ENCODE measurements around the gene TSNAX.
"Not testable (repeated sequence)": the region's sequence is repeated elsewhere in the genome, so short reads cannot be mapped to it uniquely, and the experiment has no call there.

Gene TSNAX

DNA sequence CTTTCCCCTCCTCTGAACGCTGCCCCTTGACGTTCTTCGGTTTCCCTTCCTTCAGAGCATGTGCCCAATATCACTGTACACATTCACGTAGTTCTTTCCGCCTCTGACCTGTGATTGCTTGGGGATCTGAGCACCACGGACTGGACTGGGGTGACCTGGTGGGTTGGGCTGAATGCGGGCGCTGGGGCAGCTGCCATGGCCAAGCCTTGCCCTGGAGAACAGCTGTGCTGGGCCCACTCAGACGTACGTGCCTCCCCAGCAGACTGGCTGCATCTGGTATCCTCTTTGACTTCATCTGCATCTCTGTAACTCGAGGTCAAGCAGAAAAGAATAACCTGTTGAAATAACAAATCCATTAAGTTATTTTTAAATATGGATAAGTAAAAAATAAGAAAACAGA, 63.0 kb downstream of the TSNAX start:
- Histone ChIP-seq H3K9ac (ENCODE audit: low read length) (no peak overlapping the region), H3K4me3 (ENCODE audit: low read length) (no peak overlapping the region), H3K27me3 (ENCODE audit: control insufficient read depth, insufficient read depth, low read length) (no peaks in the 10 kb centered on the region), H3K36me3 (ENCODE audit: control insufficient read depth, low read depth, low read length) (no peaks in the 10 kb centered on the region), H3K4me1 (ENCODE audit: control insufficient read depth, low read depth, low read length) (no peaks in the 10 kb centered on the region), H3K9me3 (ENCODE audit: control insufficient read depth, low read depth, low read length) (no peaks in the 10 kb centered on the region), H3K27ac (ENCODE audit: low read length) (no peak overlapping the region)

DNA sequence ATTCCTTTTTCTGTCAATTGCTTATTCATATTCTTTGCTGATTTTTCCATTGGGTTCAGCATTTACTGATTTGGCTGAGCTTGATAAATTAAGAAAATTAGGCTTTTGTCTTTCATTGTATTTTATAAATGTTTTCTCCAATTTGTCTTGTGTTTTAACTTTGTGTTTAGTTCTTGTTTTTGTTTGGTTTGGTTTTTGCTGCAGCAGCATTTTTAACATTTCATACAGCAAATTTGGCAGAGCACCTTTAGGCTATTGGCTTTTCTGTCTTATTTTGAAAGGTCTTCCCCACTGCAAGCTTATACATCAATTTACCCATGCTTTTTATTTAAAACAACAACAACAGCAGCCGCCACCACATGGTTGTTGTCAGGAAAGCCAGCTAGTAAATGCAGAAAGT, 64.3 kb downstream of the TSNAX start:
- H3K27me3 ChIP-seq (ENCODE audit: control insufficient read depth, insufficient read depth, low read length), result no peaks in the 10 kb centered on the region
- no peak overlapping the region for H3K4me3 ChIP-seq (ENCODE audit: low read length)

DNA sequence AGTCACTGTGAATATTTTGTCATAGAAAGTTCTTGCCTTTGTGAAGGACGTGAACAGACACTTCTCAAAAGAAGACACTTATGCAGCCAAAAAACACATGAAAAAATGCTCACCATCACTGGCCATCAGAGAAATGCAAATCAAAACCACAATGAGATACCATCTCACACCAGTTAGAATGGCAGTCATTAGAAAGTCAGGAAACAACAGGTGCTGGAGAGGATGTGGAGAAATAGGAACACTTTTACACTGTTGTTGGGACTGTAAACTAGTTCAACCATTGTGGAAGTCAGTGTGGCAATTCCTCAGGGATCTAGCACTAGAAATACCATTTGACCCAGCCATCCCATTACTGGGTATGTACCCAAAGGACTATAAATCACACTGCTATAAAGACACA, 64.8 kb downstream of the TSNAX start:
- H3K9ac ChIP-seq (ENCODE audit: low read length); H3K4me3 ChIP-seq (ENCODE audit: low read length); H3K4me1 ChIP-seq (ENCODE audit: control insufficient read depth, low read depth, low read length); H3K36me3 ChIP-seq (ENCODE audit: control insufficient read depth, low read depth, low read length); H3K27ac ChIP-seq (ENCODE audit: low read length); H3K9me3 ChIP-seq (ENCODE audit: control insufficient read depth, low read depth, low read length); H3K27me3 ChIP-seq (ENCODE audit: control insufficient read depth, insufficient read depth, low read length): not testable (repeated sequence)

More for the DNA sequence above, 64.3 kb downstream of the TSNAX start:
- H3K36me3 ChIP-seq (ENCODE audit: control insufficient read depth, low read depth, low read length), result no peaks in the 10 kb centered on the region
- H3K27ac ChIP-seq (ENCODE audit: low read length), result no peak overlapping the region
- H3K4me1 ChIP-seq (ENCODE audit: control insufficient read depth, low read depth, low read length), result peaks cover 3% of the 10 kb centered on the region
- H3K9me3 ChIP-seq (ENCODE audit: control insufficient read depth, low read depth, low read length), result no peaks in the 10 kb centered on the region
- H3K9ac ChIP-seq (ENCODE audit: low read length), result no peak overlapping the region

DNA sequence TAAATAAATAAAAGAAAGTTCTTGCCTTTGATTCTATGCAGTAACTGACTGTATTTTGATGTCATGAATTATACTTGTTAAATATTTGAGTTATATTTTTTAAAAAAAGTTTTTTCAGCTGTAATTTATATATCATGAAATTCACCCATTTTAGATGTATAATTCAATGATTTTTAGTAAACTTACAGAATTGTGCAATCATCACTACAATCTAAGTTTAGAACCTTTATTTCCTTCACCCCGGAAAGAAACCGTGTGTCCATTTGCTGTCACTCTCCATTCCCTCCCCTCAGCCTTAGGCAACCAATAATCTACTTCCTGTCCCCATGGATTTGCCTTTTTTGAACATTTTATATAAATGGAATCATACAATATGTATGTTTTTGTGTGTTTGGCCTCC, 65.7 kb downstream of the TSNAX start:
- Histone ChIP-seq H3K27me3 (ENCODE audit: control insufficient read depth, insufficient read depth, low read length) (no peaks in the 10 kb centered on the region), H3K9ac (ENCODE audit: low read length) (no peak overlapping the region), H3K9me3 (ENCODE audit: control insufficient read depth, low read depth, low read length) (no peaks in the 10 kb centered on the region), H3K4me1 (ENCODE audit: control insufficient read depth, low read depth, low read length) (peaks cover 3% of the 10 kb centered on the region), H3K4me3 (ENCODE audit: low read length) (no peak overlapping the region), H3K36me3 (ENCODE audit: control insufficient read depth, low read depth, low read length) (no peaks in the 10 kb centered on the region), H3K27ac (ENCODE audit: low read length) (no peak overlapping the region)

DNA sequence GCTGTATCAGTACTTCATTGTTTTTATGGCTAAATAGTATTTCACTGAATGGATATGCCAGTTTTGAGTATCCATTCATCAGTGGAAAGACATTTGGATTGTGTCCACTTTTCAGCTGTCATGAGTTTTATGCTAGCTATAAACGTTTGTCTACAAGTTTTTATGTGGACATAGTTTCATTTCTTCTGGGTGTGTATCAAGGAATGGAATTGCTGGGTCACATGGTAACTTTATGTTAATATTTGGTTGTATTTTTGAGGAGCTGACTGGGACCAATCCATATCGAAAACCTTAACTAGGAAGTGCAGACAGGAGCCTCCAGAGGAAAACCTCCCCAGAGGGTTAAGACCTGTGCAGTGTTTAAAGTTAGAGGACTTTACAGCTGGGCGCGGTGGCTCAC, 66.3 kb downstream of the TSNAX start:
- no peaks in the 10 kb centered on the region for H3K9me3 ChIP-seq (ENCODE audit: control insufficient read depth, low read depth, low read length)
- no peaks in the 10 kb centered on the region for H3K27me3 ChIP-seq (ENCODE audit: control insufficient read depth, insufficient read depth, low read length)
- H3K4me1 ChIP-seq (ENCODE audit: control insufficient read depth, low read depth, low read length), result peaks cover 3% of the 10 kb centered on the region
- H3K4me3 ChIP-seq (ENCODE audit: low read length), result no peak overlapping the region
- no peak overlapping the region for H3K27ac ChIP-seq (ENCODE audit: low read length)
- H3K9ac ChIP-seq (ENCODE audit: low read length), result no peak overlapping the region
- H3K36me3 ChIP-seq (ENCODE audit: control insufficient read depth, low read depth, low read length), result no peaks in the 10 kb centered on the region

DNA sequence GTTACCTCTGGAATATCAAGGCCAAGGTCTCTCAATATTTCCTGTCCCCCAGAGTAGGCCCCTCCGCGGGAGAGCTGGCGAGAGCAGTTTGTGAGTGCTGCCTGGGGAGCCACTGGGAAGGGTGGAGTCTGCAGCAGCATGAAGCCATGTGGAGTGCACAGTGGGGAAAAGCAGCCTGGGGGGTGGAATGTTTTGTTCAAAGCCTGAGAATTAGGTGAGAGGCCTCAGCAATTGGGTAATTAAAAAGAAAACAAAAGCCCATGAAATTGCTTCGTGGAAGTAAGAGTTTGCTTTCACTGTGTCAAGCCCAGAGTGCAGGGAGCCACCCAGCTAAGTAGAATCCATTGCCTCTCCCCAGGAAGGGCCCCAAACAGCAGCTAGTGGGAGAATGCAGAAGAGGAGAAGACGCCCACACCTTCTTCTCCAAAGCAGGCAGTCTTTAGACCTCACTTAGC, 67.9 kb downstream of the TSNAX start:
- H3K36me3 ChIP-seq (ENCODE audit: control insufficient read depth, low read depth, low read length), result no peaks in the 10 kb centered on the region
- H3K4me3 ChIP-seq (ENCODE audit: low read length), result no peak overlapping the region
- no peak overlapping the region for H3K27ac ChIP-seq (ENCODE audit: low read length)
- H3K27me3 ChIP-seq (ENCODE audit: control insufficient read depth, insufficient read depth, low read length), result no peaks in the 10 kb centered on the region
- no peaks in the 10 kb centered on the region for H3K9me3 ChIP-seq (ENCODE audit: control insufficient read depth, low read depth, low read length)
- H3K9ac ChIP-seq (ENCODE audit: low read length), result no peak overlapping the region
- peaks cover 3% of the 10 kb centered on the region for H3K4me1 ChIP-seq (ENCODE audit: control insufficient read depth, low read depth, low read length)

DNA sequence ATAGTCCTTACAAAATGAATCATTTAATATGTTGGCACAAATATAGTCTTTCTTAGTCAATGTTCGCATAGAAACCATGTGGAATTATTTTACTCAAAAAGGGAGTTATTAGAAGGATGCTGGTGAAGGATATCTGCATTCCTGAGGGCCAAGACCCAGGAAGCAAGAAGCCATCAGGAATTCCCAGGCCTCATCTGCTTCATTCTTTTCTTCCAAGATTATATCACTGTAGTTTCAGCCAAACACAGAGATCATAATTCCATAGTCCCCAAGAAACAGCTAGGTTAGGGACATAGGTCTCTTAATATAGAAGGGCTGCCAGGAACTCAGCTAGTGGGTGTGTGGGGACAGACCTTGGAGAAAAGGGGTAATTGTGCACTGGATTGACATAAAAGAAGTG, 69.5 kb downstream of the TSNAX start:
- H3K36me3 ChIP-seq (ENCODE audit: control insufficient read depth, low read depth, low read length), result no peaks in the 10 kb centered on the region
- no peak overlapping the region for H3K27ac ChIP-seq (ENCODE audit: low read length)
- H3K9ac ChIP-seq (ENCODE audit: low read length), result no peak overlapping the region
- no peak overlapping the region for H3K4me3 ChIP-seq (ENCODE audit: low read length)
- no peaks in the 10 kb centered on the region for H3K27me3 ChIP-seq (ENCODE audit: control insufficient read depth, insufficient read depth, low read length)
- H3K4me1 ChIP-seq (ENCODE audit: control insufficient read depth, low read depth, low read length), result peaks cover 3% of the 10 kb centered on the region
- no peaks in the 10 kb centered on the region for H3K9me3 ChIP-seq (ENCODE audit: control insufficient read depth, low read depth, low read length)

DNA sequence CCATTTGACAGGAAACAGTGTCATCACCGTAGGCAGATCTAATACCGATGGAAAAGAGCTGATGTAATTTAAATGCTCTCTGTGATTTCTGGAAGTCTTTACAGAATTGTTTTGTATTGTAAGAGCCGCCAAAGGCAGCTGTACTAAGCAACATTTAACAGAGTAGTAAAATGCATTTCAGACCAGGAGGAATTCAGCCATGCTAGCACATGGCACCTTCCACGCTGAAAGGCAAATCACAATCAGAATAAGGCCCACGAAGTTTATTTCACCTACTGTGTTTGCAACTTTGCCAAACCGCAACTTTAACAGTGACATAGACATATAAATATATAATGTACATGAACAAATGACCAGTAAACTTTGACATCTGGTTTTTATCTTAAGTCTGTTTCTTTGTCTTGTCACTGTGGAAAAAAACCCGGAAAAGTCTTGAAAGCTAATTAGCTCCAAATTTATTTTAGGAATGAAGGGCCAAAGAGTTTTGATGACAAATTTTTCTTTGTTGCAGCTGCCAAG, 72.0 kb downstream of the TSNAX start:
- Histone ChIP-seq H3K27ac (ENCODE audit: low read length) (no peak overlapping the region), H3K4me3 (ENCODE audit: low read length) (no peak overlapping the region), H3K9me3 (ENCODE audit: control insufficient read depth, low read depth, low read length) (no peaks in the 10 kb centered on the region), H3K27me3 (ENCODE audit: control insufficient read depth, insufficient read depth, low read length) (peaks cover 5% of the 10 kb centered on the region), H3K36me3 (ENCODE audit: control insufficient read depth, low read depth, low read length) (no peaks in the 10 kb centered on the region), H3K9ac (ENCODE audit: low read length) (no peak overlapping the region), H3K4me1 (ENCODE audit: control insufficient read depth, low read depth, low read length) (peaks cover 3% of the 10 kb centered on the region)

DNA sequence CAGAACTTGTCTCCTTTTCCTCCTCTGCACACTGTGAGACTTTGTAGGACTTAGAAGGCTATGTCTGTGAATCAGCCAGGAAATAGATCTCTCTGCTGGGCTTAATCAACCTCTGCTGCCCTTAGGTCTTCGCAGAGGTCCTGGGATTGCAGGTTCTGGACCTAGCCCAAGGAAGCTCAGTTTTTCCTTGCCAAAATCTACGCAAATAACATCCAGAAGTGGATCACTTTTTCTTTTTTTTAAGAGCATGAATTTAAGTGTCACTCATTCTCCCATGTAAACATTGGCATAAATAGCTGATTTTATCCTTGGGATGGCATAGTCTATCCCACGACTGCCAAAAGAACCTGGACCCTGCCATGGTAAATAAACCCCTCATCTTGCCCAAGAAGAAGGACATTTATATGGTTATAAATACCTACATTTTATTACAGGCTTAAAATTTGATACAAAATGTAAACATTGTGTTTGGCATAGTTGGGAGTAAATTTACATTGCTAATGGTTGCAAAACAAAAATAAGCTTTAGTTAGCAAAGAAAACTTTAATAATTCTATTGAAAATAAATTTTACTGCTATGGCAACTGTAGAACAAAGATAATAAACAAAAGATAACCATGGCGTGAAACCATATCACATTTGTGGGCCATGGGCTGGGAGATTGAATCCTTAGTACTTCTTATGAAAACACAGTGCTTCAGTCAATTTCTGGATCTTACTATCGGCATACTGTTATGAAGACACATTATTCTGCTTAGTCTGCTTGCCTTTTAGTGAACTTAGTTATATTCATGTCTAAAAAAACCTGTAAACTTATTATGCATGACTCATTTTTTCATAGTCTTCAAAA, 73.6 kb downstream of the TSNAX start:
- Histone ChIP-seq H3K4me3 (ENCODE audit: low read length) (no peak overlapping the region), H3K36me3 (ENCODE audit: control insufficient read depth, low read depth, low read length) (no peaks in the 10 kb centered on the region), H3K4me1 (ENCODE audit: control insufficient read depth, low read depth, low read length) (no peaks in the 10 kb centered on the region), H3K27me3 (ENCODE audit: control insufficient read depth, insufficient read depth, low read length) (peaks cover 5% of the 10 kb centered on the region), H3K27ac (ENCODE audit: low read length) (no peak overlapping the region), H3K9me3 (ENCODE audit: control insufficient read depth, low read depth, low read length) (no peaks in the 10 kb centered on the region), H3K9ac (ENCODE audit: low read length) (no peak overlapping the region)

DNA sequence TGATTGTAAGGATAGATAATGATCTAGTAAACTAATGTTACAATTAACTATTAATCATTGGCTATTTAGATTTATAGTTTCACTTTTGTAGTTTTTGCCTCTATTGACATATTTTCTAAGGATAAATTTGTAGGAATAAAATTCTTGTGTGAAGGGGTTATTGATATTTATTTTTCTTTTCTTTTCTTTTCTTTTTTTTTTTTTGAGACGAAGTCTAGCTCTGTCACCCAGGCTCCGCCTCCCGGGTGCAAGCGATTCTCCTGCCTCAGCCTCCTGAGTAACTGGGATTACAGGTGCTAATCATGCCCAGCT, 74.2 kb downstream of the TSNAX start:
- Histone ChIP-seq H3K4me3 (ENCODE audit: low read length) (no peak overlapping the region), H3K9ac (ENCODE audit: low read length) (no peak overlapping the region), H3K4me1 (ENCODE audit: control insufficient read depth, low read depth, low read length) (no peaks in the 10 kb centered on the region), H3K9me3 (ENCODE audit: control insufficient read depth, low read depth, low read length) (no peaks in the 10 kb centered on the region), H3K27me3 (ENCODE audit: control insufficient read depth, insufficient read depth, low read length) (peaks cover 5% of the 10 kb centered on the region), H3K27ac (ENCODE audit: low read length) (no peak overlapping the region), H3K36me3 (ENCODE audit: control insufficient read depth, low read depth, low read length) (no peaks in the 10 kb centered on the region)

DNA sequence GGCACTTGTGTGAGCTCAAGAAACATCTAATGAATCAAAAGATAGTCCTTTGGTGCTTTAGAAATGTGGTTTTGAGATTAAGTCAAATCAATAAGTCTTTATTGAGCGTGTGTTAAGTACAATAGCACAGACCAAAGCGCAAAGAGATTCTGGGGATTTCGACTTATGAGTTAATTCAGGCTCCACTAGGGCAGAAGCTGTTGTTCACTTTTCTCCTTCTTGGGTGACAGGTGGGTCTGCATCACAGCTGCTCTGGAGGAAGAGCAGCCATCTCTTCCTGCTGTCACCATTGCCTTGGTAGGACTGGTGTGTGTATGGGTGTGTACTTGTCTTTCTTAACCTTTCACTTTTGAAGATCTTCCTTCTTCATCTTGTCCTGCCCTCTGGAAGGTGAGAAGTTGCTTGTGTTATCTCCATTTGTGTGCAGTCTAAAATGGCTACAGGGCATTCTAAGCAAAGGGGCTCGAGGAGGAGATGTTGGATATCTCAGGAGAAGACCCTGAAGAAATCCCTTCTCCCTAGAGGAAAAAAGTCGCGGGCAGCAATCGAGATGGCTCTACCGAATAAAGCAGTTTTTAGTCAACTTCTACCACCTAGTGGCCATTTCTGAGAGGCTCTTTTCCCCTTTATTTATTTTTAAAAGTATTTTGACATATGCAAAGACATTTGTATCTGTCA, 75.3 kb downstream of the TSNAX start:
- H3K4me3 ChIP-seq (ENCODE audit: low read length), result no peak overlapping the region
- H3K4me1 ChIP-seq (ENCODE audit: control insufficient read depth, low read depth, low read length), result no peaks in the 10 kb centered on the region
- no peaks in the 10 kb centered on the region for H3K36me3 ChIP-seq (ENCODE audit: control insufficient read depth, low read depth, low read length)
- H3K27ac ChIP-seq (ENCODE audit: low read length), result no peak overlapping the region
- H3K9me3 ChIP-seq (ENCODE audit: control insufficient read depth, low read depth, low read length), result no peaks in the 10 kb centered on the region
- H3K9ac ChIP-seq (ENCODE audit: low read length), result no peak overlapping the region
- H3K27me3 ChIP-seq (ENCODE audit: control insufficient read depth, insufficient read depth, low read length), result peaks cover 5% of the 10 kb centered on the region

DNA sequence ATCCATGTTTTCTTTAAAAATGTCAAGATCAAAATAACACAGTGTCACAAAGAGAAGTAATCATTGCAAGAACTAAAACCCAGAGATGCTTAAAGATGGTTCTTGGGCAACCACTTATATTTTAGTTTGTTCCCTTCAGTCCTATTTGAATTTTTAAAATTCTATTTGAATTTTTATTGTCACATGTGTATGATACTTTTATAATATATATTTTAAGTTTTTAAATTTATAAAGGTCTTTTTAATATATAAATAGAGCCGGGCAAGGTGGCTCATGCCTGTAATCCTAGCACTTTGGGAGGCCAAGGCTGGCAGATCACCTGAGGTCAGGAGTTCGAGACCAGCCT, 75.8 kb downstream of the TSNAX start:
- H3K9me3 ChIP-seq (ENCODE audit: control insufficient read depth, low read depth, low read length), result no peaks in the 10 kb centered on the region
- H3K27me3 ChIP-seq (ENCODE audit: control insufficient read depth, insufficient read depth, low read length), result peaks cover 5% of the 10 kb centered on the region
- no peak overlapping the region for H3K27ac ChIP-seq (ENCODE audit: low read length)
- H3K4me1 ChIP-seq (ENCODE audit: control insufficient read depth, low read depth, low read length), result no peaks in the 10 kb centered on the region
- no peak overlapping the region for H3K4me3 ChIP-seq (ENCODE audit: low read length)
- no peaks in the 10 kb centered on the region for H3K36me3 ChIP-seq (ENCODE audit: control insufficient read depth, low read depth, low read length)
- no peak overlapping the region for H3K9ac ChIP-seq (ENCODE audit: low read length)
